Measurements from ENCODE around the gene PFKFB4. TPM values are rescaled to one million over a fixed set of nuclear protein-coding genes. Genes with fewer than 3 reads are reported as not detected.

The PFKFB4 gene
- total and polyA plus RNA-seq, 8 donors, result 6.5 to 18.8 (median 7.9) TPM

- H3K9me3 ChIP-seq, result no peaks in the 10 kb centered on the region
- no peak overlapping the region for H3K4me3 ChIP-seq
- TF ChIP-seq, protein P1, sequence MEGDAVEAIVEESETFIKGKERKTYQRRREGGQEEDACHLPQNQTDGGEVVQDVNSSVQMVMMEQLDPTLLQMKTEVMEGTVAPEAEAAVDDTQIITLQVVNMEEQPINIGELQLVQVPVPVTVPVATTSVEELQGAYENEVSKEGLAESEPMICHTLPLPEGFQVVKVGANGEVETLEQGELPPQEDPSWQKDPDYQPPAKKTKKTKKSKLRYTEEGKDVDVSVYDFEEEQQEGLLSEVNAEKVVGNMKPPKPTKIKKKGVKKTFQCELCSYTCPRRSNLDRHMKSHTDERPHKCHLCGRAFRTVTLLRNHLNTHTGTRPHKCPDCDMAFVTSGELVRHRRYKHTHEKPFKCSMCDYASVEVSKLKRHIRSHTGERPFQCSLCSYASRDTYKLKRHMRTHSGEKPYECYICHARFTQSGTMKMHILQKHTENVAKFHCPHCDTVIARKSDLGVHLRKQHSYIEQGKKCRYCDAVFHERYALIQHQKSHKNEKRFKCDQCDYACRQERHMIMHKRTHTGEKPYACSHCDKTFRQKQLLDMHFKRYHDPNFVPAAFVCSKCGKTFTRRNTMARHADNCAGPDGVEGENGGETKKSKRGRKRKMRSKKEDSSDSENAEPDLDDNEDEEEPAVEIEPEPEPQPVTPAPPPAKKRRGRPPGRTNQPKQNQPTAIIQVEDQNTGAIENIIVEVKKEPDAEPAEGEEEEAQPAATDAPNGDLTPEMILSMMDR (IDR thresholded peaks at IDR 0.05), result no peak
- H3K4me1 ChIP-seq, result peaks cover 38 to 85% of the 10 kb centered on the region in 2 donors
- H3K27me3 ChIP-seq, result no peaks in the 10 kb centered on the region
- DNase-seq, result no peak
- intact Hi-C loops (cut with DNase I), result no loop called here
- no peak for ATAC-seq
- peak overlapping the region in 1 of 2 donors; percentile 93 for H3K27ac ChIP-seq
- peaks cover 0 to 42% of the 10 kb centered on the region in 2 donors for H3K36me3 ChIP-seq
Measured at GRCh38 chr3:48470286-48470685, 86.3 kb downstream of the PFKFB4 start.

- Histone ChIP-seq H3K4me1 (peaks cover 42 to 90% of the 10 kb centered on the region in 2 donors), H3K36me3 (peaks cover 0 to 45% of the 10 kb centered on the region in 2 donors), H3K4me3 (no peak overlapping the region), H3K9me3 (no peaks in the 10 kb centered on the region), H3K27me3 (no peaks in the 10 kb centered on the region), H3K27ac (peak overlapping the region in 1 of 2 donors; percentile 93)
- ATAC-seq, result no peak
- intact Hi-C loops (cut with DNase I), result loop anchor here (5.0 to 10.0 kb wide), 3 partner anchors 33 to 83 kb away; partner anchors contain the start of gene SHISA5 (in 1 of the 2)
- no peak for DNase-seq
- TF ChIP-seq, protein P1 (IDR thresholded peaks at IDR 0.05), result no peak
Measured at GRCh38 chr3:48469046-48469915, 87.3 kb downstream of the PFKFB4 start.

DNA sequence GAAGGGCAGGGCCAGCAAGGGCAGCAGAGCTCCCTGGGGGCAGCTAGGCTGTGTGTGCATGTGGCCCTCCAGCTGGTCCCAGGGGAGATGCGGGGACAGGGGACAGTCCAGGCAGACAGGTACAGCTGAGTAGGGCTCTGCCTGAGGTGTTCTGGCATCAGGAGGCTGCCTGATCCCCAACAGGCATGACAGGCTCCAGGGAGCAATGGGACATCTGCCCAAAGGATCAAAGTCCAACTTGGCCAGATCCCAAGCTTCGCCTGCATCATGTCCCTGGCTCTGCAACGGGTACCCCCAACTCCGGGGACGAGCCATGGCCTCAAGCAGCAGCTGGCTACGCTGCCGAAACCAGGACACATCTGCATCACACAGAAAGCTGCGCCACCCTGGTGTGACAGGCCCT lies 88.3 kb downstream of the PFKFB4 start:
- TF ChIP-seq, protein P1 (IDR thresholded peaks at IDR 0.05), result no peak
- Histone ChIP-seq H3K4me1 (peaks cover 40 to 82% of the 10 kb centered on the region in 2 donors), H3K36me3 (peaks cover 0 to 48% of the 10 kb centered on the region in 2 donors), H3K27ac (peak overlapping the region in 1 of 2 donors; percentile 100), H3K27me3 (no peaks in the 10 kb centered on the region), H3K9me3 (no peaks in the 10 kb centered on the region), H3K4me3 (peak overlapping the region in 1 of 2 donors; percentile 71)
- intact Hi-C loops (cut with DNase I), result loop anchor here (5.0 to 10.0 kb wide), 3 partner anchors 34 to 84 kb away; partner anchors contain the start of gene SHISA5 (in 1 of the 2)
- DNase-seq (no peak), ATAC-seq (no peak)

Small RNA genes lying within 50 kb of the gene (microRNA-seq; reads per million reads assigned to microRNA genes)
- gene MIR6823 (0 to 0.34 reads per million in 2 donors), gene MIR711 (0 reads per million in 2 donors)

Other genes starting within 250 kb of the PFKFB4 start
- not detected for gene SPINK8, start 223.1 kb downstream of the PFKFB4 start, total RNA-seq
- gene SPINK8, start 223.1 kb downstream of the PFKFB4 start, polyA plus RNA-seq (ENCODE audit: insufficient read length in 6 of 6), result not detected
- not detected for gene FBXW12, start 184.6 kb downstream of the PFKFB4 start, total RNA-seq
- gene FBXW12, start 184.6 kb downstream of the PFKFB4 start, polyA plus RNA-seq (ENCODE audit: insufficient read length in 6 of 6), result under 1 TPM; 0.24 to 0.44 (median 0.37) TPM
- 100 to 1,000 TPM in 1 of 2 donors, 10 to 100 TPM in 1; 65.0 to 128 TPM for gene PLXNB1, start 126.7 kb downstream of the PFKFB4 start, total RNA-seq
- gene PLXNB1, start 126.7 kb downstream of the PFKFB4 start, polyA plus RNA-seq (ENCODE audit: insufficient read length in 6 of 6), result 100 to 1,000 TPM in 4 of 6 donors, 10 to 100 TPM in 2; 89.0 to 161 (median 109) TPM
- gene CCDC51, start 116.7 kb downstream of the PFKFB4 start, total RNA-seq, result 10 to 100 TPM; 13.4 to 14.7 TPM
- 10 to 100 TPM; 13.5 to 16.2 (median 15.1) TPM for gene CCDC51, start 116.7 kb downstream of the PFKFB4 start, polyA plus RNA-seq (ENCODE audit: insufficient read length in 6 of 6)
- gene TMA7, start 116.5 kb downstream of the PFKFB4 start, total RNA-seq, result 100 to 1,000 TPM; 174 to 211 TPM
- gene TMA7, start 116.5 kb downstream of the PFKFB4 start, polyA plus RNA-seq (ENCODE audit: insufficient read length in 6 of 6), result 100 to 1,000 TPM; 214 to 288 (median 258) TPM
- gene ATRIP, start 110.1 kb downstream of the PFKFB4 start, total RNA-seq, result 1 to 10 TPM; 7.4 to 9.9 TPM
- 10 to 100 TPM; 10.4 to 14.4 (median 12.6) TPM for gene ATRIP, start 110.1 kb downstream of the PFKFB4 start, polyA plus RNA-seq (ENCODE audit: insufficient read length in 6 of 6)
- gene SHISA5, start 52.6 kb downstream of the PFKFB4 start, total RNA-seq, result 100 to 1,000 TPM; 179 to 206 TPM
- 100 to 1,000 TPM in 4 of 6 donors, 10 to 100 TPM in 2; 99.2 to 117 (median 112) TPM for gene SHISA5, start 52.6 kb downstream of the PFKFB4 start, polyA plus RNA-seq (ENCODE audit: insufficient read length in 6 of 6)
- under 1 TPM in 1 of 2 donors, not detected in 1; 0.37 TPM for gene UCN2, start 7.0 kb upstream of the PFKFB4 start, total RNA-seq
- under 1 TPM in 5 of 6 donors, not detected in 1; 0.11 to 0.24 (median 0.18) TPM for gene UCN2, start 7.0 kb upstream of the PFKFB4 start, polyA plus RNA-seq (ENCODE audit: insufficient read length in 6 of 6)
- 1 to 10 TPM; 7.2 to 9.2 TPM for gene COL7A1, start 38.5 kb upstream of the PFKFB4 start, total RNA-seq
- gene COL7A1, start 38.5 kb upstream of the PFKFB4 start, polyA plus RNA-seq (ENCODE audit: insufficient read length in 6 of 6), result 10 to 100 TPM in 2 of 6 donors, 1 to 10 TPM in 4; 8.5 to 13.2 (median 9.6) TPM
- 100 to 1,000 TPM; 148 to 203 TPM for gene UQCRC1, start 52.8 kb upstream of the PFKFB4 start, total RNA-seq
- gene UQCRC1, start 52.8 kb upstream of the PFKFB4 start, polyA plus RNA-seq (ENCODE audit: insufficient read length in 6 of 6), result 100 to 1,000 TPM; 153 to 174 (median 166) TPM
- gene TMEM89, start 65.0 kb upstream of the PFKFB4 start, total RNA-seq, result not detected
- not detected for gene TMEM89, start 65.0 kb upstream of the PFKFB4 start, polyA plus RNA-seq (ENCODE audit: insufficient read length in 6 of 6)
- 10 to 100 TPM; 32.0 to 34.9 TPM for gene SLC26A6, start 78.7 kb upstream of the PFKFB4 start, total RNA-seq
- 10 to 100 TPM; 14.0 to 21.8 (median 15.3) TPM for gene SLC26A6, start 78.7 kb upstream of the PFKFB4 start, polyA plus RNA-seq (ENCODE audit: insufficient read length in 6 of 6)
- 1 to 10 TPM in 1 of 2 donors, under 1 TPM in 1; 0.93 to 1.2 TPM for gene CELSR3, start 106.1 kb upstream of the PFKFB4 start, total RNA-seq
- 1 to 10 TPM in 2 of 6 donors, under 1 TPM in 4; 0.79 to 1.7 (median 0.90) TPM for gene CELSR3, start 106.1 kb upstream of the PFKFB4 start, polyA plus RNA-seq (ENCODE audit: insufficient read length in 6 of 6)
- gene NCKIPSD, start 129.1 kb upstream of the PFKFB4 start, total RNA-seq, result 10 to 100 TPM; 15.6 to 16.0 TPM
- 10 to 100 TPM; 13.4 to 20.5 (median 17.4) TPM for gene NCKIPSD, start 129.1 kb upstream of the PFKFB4 start, polyA plus RNA-seq (ENCODE audit: insufficient read length in 6 of 6)
- 10 to 100 TPM; 58.6 to 74.5 TPM for gene IP6K2, start 160.4 kb upstream of the PFKFB4 start, total RNA-seq
- gene IP6K2, start 160.4 kb upstream of the PFKFB4 start, polyA plus RNA-seq (ENCODE audit: insufficient read length in 6 of 6), result 100 to 1,000 TPM; 188 to 231 (median 215) TPM